GM12801 (cell line): ENCODE measurements around the gene TAF10.

Source experiments
- CTCF ChIP-seq: IDR thresholded peaks from one replicate; pipeline ENCODE4 v1.5.1; 2011; ENCODE audit warnings: control low read depth; ENCODE audit not compliant: insufficient read length; ENCODE audit errors: extremely low read depth

TAF10 gene

GRCh38 chr11:6603287-6604080, 8.5 kb downstream of the TAF10 start, which contains the start of the genes ILK and RRP8:
ILK (plus strand) TSS chr11:6603774; CDS start chr11:6604272, 498 bp downstream.
RRP8 (minus strand) TSS chr11:6603616; CDS start chr11:6603502, 114 bp downstream.
- TF ChIP-seq CTCF: no peak

DNA sequence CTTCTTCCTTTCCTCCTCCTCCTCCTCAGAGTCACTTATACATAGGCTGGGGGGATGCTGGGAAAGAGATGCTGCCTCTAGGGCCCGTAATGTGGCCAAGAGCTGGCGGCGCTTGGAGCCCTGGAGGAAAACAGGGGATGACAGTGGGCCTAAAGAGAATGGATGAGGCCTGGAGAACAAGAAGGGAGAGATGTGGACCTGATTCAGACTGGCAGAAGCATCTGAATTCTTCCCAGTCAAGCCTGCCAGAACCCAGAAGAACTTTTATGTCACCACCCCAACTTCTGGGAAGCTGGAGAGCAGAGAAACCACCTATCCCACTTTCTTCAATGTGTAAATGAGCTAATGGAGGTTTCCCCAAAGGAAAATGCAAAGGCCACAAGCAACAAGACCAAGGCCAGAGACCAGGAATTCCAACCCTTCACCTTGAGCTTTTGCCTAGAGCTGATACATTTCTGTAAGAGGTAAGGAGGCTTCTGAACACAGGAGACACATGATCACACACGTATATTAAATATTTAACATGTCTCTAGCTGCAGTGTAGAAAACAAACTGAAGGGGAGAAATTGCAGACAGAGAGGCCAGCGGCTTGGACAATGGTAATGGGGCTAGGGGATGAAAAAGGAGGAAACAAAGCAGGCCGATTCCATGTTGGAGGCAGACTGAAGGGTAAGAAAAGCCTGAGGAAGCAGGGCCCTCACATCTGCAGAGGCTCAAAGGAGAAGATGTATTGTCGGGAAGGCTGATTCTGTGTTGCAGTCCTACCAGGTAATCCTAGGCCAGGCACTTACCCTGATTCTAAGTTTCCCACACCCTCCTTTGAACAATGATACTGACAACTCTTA, 9.7 kb downstream of the TAF10 start:
- TF ChIP-seq CTCF: no peak

- TF ChIP-seq CTCF: no peak
Measured at GRCh38 chr11:6601041-6601461, 11.0 kb downstream of the TAF10 start.

GRCh38 chr11:6599881-6600390, 12.1 kb downstream of the TAF10 start:
- no peak for TF ChIP-seq CTCF

DNA sequence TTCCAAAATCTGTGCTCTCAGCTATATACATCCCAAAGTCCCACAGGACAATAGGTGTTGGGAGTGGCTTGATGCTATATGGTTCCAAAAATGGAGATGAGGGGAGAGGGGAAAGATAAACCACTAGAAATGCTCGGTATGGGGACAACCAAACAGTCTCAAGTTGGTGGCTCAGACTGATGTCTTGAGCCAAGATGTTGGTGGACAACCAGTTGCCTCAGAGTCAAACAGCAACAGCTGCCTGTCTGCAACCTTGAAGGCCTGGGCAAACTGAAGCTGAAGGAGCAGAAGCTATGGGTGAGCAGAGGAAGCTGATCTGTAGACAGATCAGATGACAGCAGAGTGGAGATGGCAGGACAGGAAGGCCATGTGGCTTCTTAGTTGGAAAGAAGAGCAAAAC, 12.6 kb downstream of the TAF10 start:
- no peak for TF ChIP-seq CTCF

DNA sequence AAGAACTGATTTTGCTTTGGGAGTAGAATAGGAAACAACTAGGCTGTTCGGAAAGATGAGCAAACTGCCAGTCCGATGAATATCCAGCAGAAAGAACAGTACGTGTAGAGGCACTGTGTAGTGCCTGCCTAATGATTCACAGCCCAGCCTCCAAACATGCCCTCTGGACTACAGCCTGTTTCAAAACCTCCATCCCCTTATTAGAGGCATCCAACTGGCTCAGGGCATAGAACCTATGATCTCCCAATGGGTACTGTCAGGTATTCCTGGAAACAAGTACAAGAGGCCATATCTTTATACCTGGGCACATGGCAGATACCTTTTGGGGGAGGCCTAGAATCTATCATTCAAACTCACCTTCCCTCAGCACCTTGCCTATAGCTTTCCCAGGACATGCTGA, 13.5 kb downstream of the TAF10 start:
- no peak for TF ChIP-seq CTCF

GRCh38 chr11:6596239-6596877, 15.7 kb downstream of the TAF10 start:
- no peak for TF ChIP-seq CTCF
